Mucosa of rectum (tissue), 2 donors: Measurements from ENCODE around the gene KIF4A.
"Not testable (repeated sequence)": the region's sequence is repeated elsewhere in the genome, so short reads cannot be mapped to it uniquely, and the experiment has no call there.

Experiments used
- H3K27ac ChIP-seq, 2 donors: one replicate each; pipeline ENCODE4 v1.7.0; 2013; ENCODE audit warnings: inconsistent platforms in 2 of 2, low read depth in 2 of 2, low read length in 2 of 2
- H3K27me3 ChIP-seq, 2 donors: one replicate each; pipeline ENCODE4 v1.7.0; 2013; ENCODE audit warnings: low read length in 2 of 2; ENCODE audit not compliant: control insufficient read depth in 2 of 2, insufficient read depth in 2 of 2
- H3K36me3 ChIP-seq, 2 donors: one replicate each; pipeline ENCODE4 v1.7.0; 2013; ENCODE audit warnings: low read length in 2 of 2; ENCODE audit not compliant: control insufficient read depth in 2 of 2, insufficient read depth in 2 of 2
- H3K4me1 ChIP-seq, 2 donors: one replicate each; pipeline ENCODE4 v1.7.0; 2013; ENCODE audit warnings: low read length in 2 of 2, mild to moderate bottlenecking in 1 of 2; ENCODE audit not compliant: control insufficient read depth in 2 of 2, insufficient read depth in 2 of 2
- H3K4me3 ChIP-seq, 2 donors: one replicate each; pipeline ENCODE4 v1.7.0; 2013; ENCODE audit warnings: low read length in 2 of 2
- H3K9ac ChIP-seq, 2 donors: one replicate each; pipeline ENCODE4 v1.7.0; 2013; ENCODE audit warnings: low read length in 2 of 2, low read depth in 1 of 2, mild to moderate bottlenecking in 1 of 2
- H3K9me3 ChIP-seq, 2 donors: one replicate each; pipeline ENCODE4 v1.7.0; 2013; ENCODE audit warnings: low read length in 2 of 2; ENCODE audit not compliant: control insufficient read depth in 2 of 2
- donor health status: healthy.
- donor health status: Normal muscosa, but diverticular disease.

Gene KIF4A

DNA sequence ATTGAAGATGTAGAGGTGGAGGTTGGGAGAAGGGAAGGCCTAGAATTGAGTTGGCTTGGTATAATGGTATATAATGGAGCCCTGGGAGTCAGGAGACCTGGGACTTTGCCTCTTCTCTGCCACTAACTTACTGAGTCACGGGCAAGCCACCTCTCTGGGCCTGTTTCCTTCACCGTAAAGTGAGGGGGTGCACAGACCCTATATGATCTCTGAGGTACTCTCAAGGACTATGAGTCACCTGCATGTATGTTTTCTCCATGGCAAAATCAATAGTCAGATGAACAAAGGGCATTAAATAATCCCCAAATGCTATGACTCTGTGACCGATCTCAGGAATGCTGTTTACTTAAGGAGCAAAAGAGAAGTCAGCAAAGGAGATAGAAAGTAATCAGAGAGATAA lies 35.0 kb upstream of the KIF4A start:
- Histone ChIP-seq H3K27me3 (peaks cover 0 to 5% of the 10 kb centered on the region in 2 donors), H3K4me3 (no peak overlapping the region), H3K9ac (no peak overlapping the region), H3K9me3 (no peaks in the 10 kb centered on the region), H3K36me3 (no peaks in the 10 kb centered on the region), H3K4me1 (no peaks in the 10 kb centered on the region), H3K27ac (no peak overlapping the region)

DNA sequence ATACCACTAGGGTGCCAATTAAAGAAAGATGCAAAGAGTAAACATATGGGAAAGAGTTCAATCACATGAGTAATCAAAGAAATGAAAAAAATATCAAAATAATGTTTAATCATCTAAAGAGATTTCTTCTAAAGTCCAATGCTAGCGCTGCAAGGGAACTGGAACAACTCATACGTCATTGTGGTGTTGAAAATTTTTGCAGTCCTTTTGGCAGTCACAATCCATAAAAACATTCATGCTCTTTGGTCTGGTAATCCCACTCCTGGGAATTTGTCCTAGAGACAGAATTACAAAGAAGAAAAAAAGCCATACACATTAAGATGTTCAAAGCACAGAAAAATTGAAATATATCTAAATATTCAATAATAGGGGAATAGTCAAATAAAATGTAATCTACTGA lies 34.5 kb upstream of the KIF4A start:
- H3K9ac ChIP-seq, result no peak overlapping the region
- H3K27ac ChIP-seq, result no peak overlapping the region
- no peaks in the 10 kb centered on the region for H3K36me3 ChIP-seq
- no peaks in the 10 kb centered on the region for H3K9me3 ChIP-seq
- no peaks in the 10 kb centered on the region for H3K4me1 ChIP-seq
- H3K27me3 ChIP-seq, result peaks cover 0 to 5% of the 10 kb centered on the region in 2 donors
- H3K4me3 ChIP-seq, result no peak overlapping the region

DNA sequence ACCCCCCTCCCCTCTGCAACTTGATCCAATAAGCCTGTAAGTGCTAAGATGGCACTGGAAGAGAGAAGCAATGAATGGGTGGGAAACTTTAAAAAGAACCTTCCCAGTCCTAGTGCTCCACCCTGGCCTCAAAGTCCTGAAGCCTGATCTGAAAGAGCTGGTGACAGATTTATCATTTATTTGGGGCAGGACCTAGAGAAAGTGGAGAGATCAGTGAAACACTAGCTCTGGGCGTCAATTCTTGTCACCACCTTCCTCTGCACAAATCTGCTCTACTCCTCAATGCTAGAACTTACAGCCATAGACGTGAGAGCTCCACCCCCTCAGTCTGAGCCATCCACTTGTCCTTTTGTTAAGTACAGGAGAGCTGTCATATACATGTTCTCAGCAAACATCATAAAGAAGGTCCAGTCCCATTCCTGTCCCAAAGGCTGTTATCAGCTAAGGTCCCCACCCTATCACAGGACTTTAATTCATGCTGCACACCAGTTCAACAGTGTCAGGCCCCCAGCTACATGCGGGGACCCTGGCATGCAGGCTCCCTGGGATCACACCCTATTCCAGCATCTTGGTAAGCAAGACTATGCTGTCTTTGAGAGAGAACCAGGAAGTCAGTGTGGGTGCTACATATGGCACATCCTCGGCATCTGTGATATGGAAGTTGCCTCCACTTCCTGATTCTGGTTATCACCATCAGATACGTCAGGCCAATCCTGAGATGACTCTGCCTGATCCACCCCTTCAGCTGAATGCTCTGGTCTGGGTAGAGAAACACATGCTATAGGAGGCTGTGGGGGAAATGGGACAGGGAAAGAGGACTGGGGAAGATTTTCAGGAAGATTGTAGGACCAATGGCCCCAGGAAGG lies 32.2 kb upstream of the KIF4A start:
- H3K4me3 ChIP-seq, result no peak overlapping the region
- H3K4me1 ChIP-seq, result no peaks in the 10 kb centered on the region
- no peaks in the 10 kb centered on the region for H3K27me3 ChIP-seq
- no peaks in the 10 kb centered on the region for H3K36me3 ChIP-seq
- H3K9me3 ChIP-seq, result no peaks in the 10 kb centered on the region
- H3K9ac ChIP-seq, result no peak overlapping the region
- H3K27ac ChIP-seq, result no peak overlapping the region

- Histone ChIP-seq H3K4me1 (no peaks in the 10 kb centered on the region), H3K27ac (no peak within 1 kb of the TSS), H3K9me3 (no peaks in the 10 kb centered on the region), H3K27me3 (peaks cover 0 to 1% of the 10 kb centered on the region in 2 donors), H3K36me3 (no peaks in the 10 kb centered on the region), H3K4me3 (no peak within 1 kb of the TSS), H3K9ac (no peak within 1 kb of the TSS)
Measured at GRCh38 chrX:70260104-70260503, 29.8 kb upstream of the KIF4A start, which contains the start of gene P2RY4. Gene P2RY4 (minus strand): TSS chrX:70260204. CDS start chrX:70259624, 580 bp downstream.

DNA sequence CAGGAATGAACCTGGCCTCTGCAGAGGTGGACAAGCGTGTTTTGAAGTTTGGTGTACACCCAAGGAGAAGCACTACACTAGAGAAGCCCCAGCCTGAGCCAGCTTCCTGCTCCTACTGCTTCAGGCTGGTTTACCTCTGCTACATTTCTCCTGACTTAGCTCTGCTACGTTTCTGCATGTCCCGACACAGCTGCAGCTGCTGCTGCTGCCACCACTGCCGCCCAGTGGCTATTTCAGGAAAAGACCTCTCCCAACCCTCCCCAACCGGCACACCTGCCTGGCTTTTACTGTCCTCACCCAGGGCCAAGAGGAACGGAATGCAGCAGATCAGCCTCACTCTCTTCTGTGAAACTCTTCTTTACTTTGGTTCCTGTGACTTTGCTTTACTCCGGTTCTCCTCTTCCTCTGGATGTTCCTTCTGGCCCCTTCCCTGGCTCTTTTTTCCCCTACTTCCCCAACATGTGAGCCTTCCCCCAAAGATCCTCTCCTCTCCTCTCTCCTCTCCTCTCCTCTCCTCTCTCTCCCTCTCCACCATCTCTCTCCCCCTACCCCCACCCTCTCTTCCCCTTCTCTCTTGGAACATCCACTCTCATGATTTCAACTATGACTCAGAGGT lies 26.8 kb upstream of the KIF4A start:
- Histone ChIP-seq H3K36me3 (no peaks in the 10 kb centered on the region), H3K4me1 (no peaks in the 10 kb centered on the region), H3K4me3 (no peak overlapping the region)

DNA sequence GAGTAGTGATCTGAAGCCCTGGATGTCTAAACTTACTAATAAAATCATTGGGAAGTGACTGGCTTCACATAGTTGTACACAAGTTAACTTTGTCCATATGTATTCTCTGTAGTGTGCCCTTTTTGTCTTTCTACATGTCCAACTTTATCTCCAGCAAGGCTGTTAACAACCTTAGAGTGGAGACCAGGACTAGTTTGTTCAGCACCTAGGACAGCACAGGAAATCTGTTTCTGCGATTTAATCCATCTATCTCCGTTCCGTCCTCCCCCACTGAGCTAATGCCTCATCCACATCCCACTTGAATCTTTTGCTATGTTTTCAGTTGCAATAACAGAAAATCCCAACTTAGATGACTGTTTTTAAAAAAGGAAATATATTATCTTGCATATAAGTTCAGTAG lies 25.1 kb upstream of the KIF4A start:
- no peaks in the 10 kb centered on the region for H3K9me3 ChIP-seq
- no peak overlapping the region for H3K9ac ChIP-seq
- H3K36me3 ChIP-seq, result no peaks in the 10 kb centered on the region
- no peak overlapping the region for H3K27ac ChIP-seq
- peaks cover 0 to 4% of the 10 kb centered on the region in 2 donors for H3K27me3 ChIP-seq
- H3K4me1 ChIP-seq, result no peaks in the 10 kb centered on the region
- H3K4me3 ChIP-seq, result no peak overlapping the region

More for the DNA sequence above, 26.8 kb upstream of the KIF4A start:
- no peaks in the 10 kb centered on the region for H3K9me3 ChIP-seq
- H3K27me3 ChIP-seq, result peaks cover 0 to 4% of the 10 kb centered on the region in 2 donors
- no peak overlapping the region for H3K27ac ChIP-seq
- no peak overlapping the region for H3K9ac ChIP-seq

DNA sequence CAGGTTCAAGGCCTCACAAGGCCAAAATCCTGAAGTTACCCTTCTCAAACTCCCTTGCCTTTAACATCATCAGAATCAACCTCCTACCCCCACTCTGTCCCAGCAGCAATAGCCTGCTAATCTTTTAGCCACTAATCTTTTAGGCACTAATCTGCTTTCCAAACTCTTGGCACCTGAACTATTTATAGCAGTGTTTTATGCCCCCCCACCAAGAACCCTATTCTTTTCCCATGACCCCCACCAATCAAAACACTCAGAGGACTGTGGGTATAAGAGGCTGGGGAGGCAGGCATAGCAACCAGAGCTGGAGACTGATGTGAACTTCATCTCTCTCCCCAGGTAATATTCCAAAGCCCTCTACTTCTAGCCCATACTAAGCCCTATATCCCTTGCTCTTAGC lies 21.9 kb upstream of the KIF4A start, which contains the start of gene ARR3:
Gene ARR3 (plus strand): TSS at position 301 of the 400 bp plus-strand sequence. CDS start 1,052 bp downstream, outside the sequence.
- H3K9me3 ChIP-seq, result no peaks in the 10 kb centered on the region
- H3K9ac ChIP-seq, result no peak within 1 kb of the TSS
- H3K27me3 ChIP-seq, result peaks cover 0 to 4% of the 10 kb centered on the region in 2 donors
- H3K27ac ChIP-seq, result no peak within 1 kb of the TSS
- H3K36me3 ChIP-seq, result no peaks in the 10 kb centered on the region
- no peaks in the 10 kb centered on the region for H3K4me1 ChIP-seq
- H3K4me3 ChIP-seq, result no peak within 1 kb of the TSS

DNA sequence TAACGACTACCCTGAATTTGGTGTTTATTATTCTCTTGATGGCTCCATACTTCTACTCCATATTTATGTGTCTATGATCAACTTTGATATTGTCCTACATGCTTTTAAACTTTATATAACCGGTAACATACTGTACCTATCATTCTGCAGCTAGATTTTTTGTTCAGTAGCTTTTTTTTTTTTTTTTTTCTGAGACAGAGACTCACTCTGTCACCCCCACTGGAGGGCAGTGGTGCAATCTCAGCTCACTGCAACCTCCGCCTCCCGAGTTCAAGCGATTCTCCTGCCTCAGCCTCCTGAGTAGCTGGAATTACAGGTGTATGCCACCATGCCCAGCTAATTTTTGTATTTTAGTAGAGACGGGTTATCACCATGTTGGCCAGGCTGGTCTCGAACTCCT lies 15.9 kb upstream of the KIF4A start:
- H3K9ac ChIP-seq, H3K36me3 ChIP-seq, H3K27me3 ChIP-seq, H3K9me3 ChIP-seq, H3K4me3 ChIP-seq, H3K4me1 ChIP-seq, H3K27ac ChIP-seq: not testable (repeated sequence)

DNA sequence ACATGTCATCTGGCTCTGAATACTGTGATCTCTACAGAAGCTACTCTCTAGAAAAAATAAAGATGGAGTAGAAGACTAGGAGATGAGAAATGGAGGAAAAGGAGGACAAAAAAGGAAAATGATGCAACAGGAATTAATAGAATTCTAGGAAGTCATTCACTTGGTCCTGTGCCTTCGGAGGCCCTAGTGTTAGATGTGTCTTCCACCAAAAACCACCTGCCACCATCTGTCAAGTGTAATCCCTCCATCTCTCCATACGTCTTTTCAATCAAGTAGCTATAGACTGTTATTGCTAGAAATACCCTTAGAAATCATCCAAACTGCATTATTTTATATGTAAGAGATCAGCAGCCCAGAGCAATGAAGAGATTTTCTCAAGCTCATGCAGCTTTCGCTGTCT lies 10.8 kb upstream of the KIF4A start:
- Histone ChIP-seq H3K36me3 (no peaks in the 10 kb centered on the region), H3K27me3 (no peaks in the 10 kb centered on the region), H3K27ac (no peak overlapping the region), H3K9me3 (no peaks in the 10 kb centered on the region), H3K4me3 (no peak overlapping the region), H3K4me1 (no peaks in the 10 kb centered on the region), H3K9ac (no peak overlapping the region)

- Histone ChIP-seq H3K27me3 (no peaks in the 10 kb centered on the region), H3K4me3 (no peak overlapping the region), H3K9me3 (no peaks in the 10 kb centered on the region), H3K4me1 (no peaks in the 10 kb centered on the region), H3K36me3 (no peaks in the 10 kb centered on the region), H3K27ac (no peak overlapping the region), H3K9ac (no peak overlapping the region)
Measured at GRCh38 chrX:70280573-70280972, 9.3 kb upstream of the KIF4A start.
